Esophagus squamous epithelium (tissue), 4 donors: Measurements from ENCODE around the gene PROSER2.

ENCODE experiments used
- CTCF ChIP-seq, 6 experiments: fragments of 450-650 bp in 4 of 6; fragments of 200-600 bp in 2 of 6; sonication (generic) in 2 of 6; IDR thresholded peaks; one replicate each; pipeline ENCODE4 v1.5.1; 2016 to 2019; ENCODE audit warnings: antibody characterized with exemption in 6 of 6, mild to moderate bottlenecking in 4 of 6, moderate library complexity in 4 of 6
- POLR2A ChIP-seq, 4 donors: fragments of 450-650 bp; IDR thresholded peaks; one replicate each; pipeline ENCODE4 v1.6.1; 2017; ENCODE audit warnings: antibody characterized with exemption in 4 of 4, mild to moderate bottlenecking in 4 of 4, moderate library complexity in 3 of 4

GRCh38 chr10:11799736-11800080 lies 23.4 kb upstream of the PROSER2 start:
- TF ChIP-seq POLR2A (IDR thresholded peaks at IDR 0.05) (no peak), CTCF (IDR thresholded peaks at IDR 0.05) (no peak)
